Measurements from ENCODE around the gene HOXC10.

DNA sequence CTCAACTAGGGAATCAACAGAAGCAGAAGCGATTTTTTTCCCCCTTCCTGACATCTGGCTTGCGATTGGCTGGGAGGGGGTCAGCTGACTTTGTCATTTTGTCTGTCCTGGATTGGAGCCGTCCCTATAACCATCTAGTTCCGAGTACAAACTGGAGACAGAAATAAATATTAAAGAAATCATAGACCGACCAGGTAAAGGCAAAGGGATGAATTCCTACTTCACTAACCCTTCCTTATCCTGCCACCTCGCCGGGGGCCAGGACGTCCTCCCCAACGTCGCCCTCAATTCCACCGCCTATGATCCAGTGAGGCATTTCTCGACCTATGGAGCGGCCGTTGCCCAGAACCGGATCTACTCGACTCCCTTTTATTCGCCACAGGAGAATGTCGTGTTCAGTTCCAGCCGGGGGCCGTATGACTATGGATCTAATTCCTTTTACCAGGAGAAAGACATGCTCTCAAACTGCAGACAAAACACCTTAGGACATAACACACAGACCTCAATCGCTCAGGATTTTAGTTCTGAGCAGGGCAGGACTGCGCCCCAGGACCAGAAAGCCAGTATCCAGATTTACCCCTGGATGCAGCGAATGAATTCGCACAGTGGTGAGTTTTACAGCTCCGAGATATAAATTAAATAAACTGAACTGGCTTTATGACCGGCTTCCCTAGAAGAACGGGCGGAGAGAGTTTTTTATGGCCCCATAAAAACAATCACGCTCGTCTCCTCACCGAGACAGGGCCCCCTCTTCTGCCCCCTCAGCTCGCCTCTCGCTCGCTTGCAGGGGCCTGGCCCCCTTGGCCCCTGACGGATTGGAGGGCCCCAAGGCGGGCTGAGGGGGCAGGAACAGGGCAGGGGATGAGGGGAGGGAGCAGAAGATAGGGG lies 43.6 kb downstream of the HOXC10 start, which contains the start of gene HOXC6:
- TF ChIP-seq EZH2 (IDR thresholded peaks at IDR 0.05; ENCODE audit: borderline replicate concordance, insufficient read depth, low read depth, low read length, poor library complexity, severe bottlenecking) (peak; percentile 36), CTCF (IDR thresholded peaks at IDR 0.05) (no peak)
